Renal cortical epithelial cell (primary cell): ENCODE measurements around the gene SNX3. TPM values are rescaled to one million over a fixed set of nuclear protein-coding genes. Genes with fewer than 3 reads are reported as not detected.

Source experiments
- DNase-seq: peaks from one replicate; pipeline ENCODE4 v3.0.0-alpha.2; 2011; ENCODE audit warnings: low read depth
- total RNA-seq: library from RNA; depleted of rRNA; stranded (reverse); fragments of >200 nt; gene quantifications from 2 replicates; pipeline ENCODE4 v1.2.3, GENCODE V29; 2014

Gene SNX3
- total RNA-seq, 1 donor from 2014 or later, result 228 TPM

DNA sequence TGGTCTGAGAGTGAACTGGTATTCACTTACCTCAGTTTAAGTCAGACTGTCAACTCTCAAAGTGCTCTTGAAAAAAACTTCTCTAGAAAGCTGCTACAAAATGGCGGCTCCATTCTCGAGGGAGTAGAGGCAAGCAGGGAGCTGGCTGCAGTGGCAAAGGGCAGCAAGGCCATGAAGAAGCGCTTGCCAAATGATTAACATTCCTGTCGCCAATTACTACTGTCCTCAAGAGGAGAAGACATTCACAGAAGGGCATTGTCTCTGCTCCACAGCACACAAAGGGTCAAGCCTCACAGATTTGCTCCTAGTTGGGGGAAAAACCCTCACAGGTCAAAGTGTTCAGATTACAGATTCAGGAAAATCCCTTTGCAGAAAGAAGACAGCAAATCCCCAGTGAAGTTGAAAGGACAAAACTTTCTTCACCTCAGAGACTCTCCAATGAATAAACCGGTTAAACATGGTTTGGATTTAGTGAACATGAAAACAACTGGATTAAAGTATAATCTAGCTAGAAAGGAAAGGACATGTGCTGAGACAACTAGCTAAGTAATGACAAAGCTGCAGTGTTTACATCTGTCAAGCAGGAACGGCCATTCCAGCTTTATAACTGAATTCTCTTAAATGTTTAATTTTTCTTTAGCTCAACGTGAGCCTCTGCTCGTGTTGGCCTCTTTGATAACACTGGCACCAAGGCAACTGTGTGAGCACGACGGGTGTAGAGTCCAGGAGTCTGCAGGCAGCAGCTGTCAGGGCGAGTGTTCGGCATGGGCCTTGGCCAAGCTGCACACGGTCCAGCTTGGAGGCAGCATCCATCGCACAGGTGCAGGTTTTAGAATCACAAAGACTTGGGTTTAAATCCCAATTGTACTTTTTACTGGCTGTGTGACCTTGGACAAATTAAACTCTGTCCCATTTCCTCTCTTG, 57.4 kb downstream of the SNX3 start:
- peak; percentile 54 for DNase-seq

- peak; percentile 77 for DNase-seq
Observed at GRCh38 chr6:108200631-108201030, 60.2 kb downstream of the SNX3 start.

GRCh38 chr6:108200186-108200585, 60.7 kb downstream of the SNX3 start:
- DNase-seq, result no peak

DNA sequence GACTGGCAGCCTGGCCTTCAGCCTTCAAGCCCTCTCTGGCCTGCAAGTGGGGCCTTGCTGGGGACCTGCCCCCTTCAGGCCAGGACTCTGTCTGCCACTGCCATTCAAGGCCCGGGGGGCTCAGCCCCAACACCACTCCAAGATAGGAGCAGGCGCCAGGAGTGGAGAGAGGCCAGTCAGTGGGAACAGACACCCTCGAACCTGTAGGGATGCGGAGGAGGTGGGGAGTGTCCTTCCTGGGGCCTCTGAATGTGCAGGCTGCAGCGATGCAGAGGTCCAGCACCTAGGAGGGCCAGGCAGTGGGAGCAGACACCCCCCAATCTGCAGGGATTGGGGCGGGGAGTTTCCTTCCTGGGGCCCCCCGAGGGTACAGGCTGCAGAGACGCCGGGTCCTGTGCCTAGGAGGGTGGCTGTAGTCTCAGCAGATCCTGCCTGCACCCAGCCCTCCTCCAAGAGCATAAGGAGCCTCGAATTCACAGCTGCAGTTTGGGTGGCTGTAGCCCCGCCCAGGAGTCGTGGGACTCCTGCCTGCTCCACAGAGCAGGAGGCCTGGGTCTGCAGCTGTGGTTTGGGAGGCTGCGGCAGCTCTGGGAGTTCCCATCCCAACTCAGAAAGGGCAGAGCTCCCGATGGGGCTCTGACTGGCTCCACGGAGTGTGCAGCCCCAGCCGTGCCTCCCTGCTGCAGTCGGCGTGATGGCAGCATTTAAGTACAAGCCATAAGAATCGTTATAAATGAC, 61.9 kb downstream of the SNX3 start:
- DNase-seq, result no peak

- DNase-seq, result no peak
Observed at GRCh38 chr6:108195209-108195608, 65.6 kb downstream of the SNX3 start.

DNA sequence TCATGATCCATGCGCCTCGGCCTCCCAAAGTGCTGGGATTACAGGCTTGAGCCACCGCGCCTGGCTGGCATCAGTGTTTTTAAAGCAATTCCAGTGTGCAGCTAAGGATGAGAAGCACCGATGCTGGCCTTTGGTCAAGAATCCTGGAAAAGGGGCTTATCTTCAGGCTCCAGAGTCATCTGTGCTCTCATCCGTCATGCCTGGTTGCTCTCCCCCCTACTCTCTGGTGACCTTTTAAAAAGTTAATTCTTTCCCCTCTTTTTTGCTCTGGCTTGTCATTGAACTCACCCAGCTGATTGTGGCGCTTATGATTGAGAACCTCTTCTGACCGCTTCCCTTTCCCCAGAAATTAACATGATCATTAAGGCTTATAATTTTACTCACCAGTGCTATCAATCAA, 66.3 kb downstream of the SNX3 start:
- DNase-seq, result no peak

GRCh38 chr6:108193835-108194234, 67.0 kb downstream of the SNX3 start:
- DNase-seq, result no peak

- no peak for DNase-seq
Observed at GRCh38 chr6:108193131-108193530, 67.7 kb downstream of the SNX3 start.

- no peak for DNase-seq
Observed at GRCh38 chr6:108187519-108187918, 73.3 kb downstream of the SNX3 start.

DNA sequence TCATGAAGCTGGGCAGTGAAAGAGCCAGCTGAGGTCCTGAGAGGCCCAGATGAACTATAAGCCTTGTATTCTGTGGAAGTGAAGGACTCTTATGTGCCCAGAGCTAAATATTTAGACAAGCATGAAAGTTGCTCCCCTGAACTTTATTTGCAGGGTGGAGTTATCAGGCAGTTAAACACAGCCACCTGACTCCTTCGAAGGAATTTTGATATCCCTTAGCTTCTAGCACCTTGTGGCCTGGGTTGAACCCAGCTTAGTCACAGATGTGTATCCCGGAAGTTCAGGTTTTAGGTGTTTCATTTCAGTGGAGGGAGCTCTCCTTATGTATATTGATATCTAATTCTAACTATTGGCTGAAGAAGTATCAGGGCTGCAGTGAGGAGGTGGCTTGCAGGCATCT, 74.6 kb downstream of the SNX3 start:
- DNase-seq, result peak; percentile 18

- DNase-seq, result no peak
Observed at GRCh38 chr6:108180776-108181175, 80.1 kb downstream of the SNX3 start.

- no peak for DNase-seq
Observed at GRCh38 chr6:108180266-108180665, 80.6 kb downstream of the SNX3 start.

DNA sequence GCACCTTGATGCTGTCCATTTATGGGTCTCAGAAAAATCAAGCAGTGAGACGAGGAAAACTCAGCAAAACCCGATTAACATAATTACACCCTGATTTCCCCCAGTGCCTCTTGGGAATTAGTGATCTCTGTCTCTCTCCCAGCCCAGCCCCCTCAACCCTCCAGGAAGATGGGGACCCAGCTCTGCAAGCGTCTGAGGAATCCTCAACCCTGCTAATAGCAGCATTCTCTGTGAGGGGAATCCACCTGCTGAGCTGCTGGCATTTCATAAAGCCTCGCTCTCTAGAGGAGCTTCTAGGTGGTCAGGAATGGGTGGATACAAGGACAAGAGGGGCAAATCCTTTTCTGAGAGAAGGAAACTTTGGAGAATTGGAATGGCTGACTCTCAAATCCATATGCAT, 81.1 kb downstream of the SNX3 start:
- DNase-seq, result no peak

GRCh38 chr6:108176281-108177089, 84.4 kb downstream of the SNX3 start:
- DNase-seq, result no peak

DNA sequence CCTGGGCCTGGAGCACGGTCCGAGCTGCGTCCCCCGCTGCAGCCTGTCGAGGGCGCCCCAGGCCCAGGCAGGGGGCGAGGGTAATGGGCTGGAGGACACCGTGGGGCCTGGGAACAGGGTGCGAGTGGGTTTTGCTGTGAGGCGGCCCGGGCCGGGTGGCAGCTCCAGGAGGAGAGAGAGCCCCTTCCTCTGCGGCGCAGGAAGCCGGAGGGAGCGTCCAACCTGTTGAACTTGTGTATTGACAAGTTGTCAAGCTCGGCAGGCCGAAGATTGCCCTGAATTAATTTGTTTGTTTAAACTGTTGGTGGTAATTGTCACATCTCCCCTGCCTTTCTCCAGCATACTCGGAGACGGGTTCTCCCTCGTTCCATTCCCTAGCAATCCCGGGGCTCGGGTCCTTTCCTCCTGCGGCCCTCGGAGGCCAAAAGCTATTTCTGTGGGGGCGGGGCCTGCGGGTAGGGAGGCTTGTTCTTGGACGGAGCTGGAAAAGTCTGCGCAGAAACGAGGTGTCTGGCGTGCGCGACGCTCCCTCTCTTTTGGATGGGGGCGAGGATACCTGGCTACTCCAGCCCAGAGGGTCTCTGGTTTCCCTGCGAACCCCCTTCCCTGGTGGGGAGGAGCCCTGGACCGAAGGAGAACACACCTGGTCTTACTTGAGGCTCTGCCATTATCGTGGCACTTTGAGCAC, 85.1 kb downstream of the SNX3 start:
- no peak for DNase-seq

GRCh38 chr6:108175176-108175591, 85.7 kb downstream of the SNX3 start:
- no peak for DNase-seq

DNA sequence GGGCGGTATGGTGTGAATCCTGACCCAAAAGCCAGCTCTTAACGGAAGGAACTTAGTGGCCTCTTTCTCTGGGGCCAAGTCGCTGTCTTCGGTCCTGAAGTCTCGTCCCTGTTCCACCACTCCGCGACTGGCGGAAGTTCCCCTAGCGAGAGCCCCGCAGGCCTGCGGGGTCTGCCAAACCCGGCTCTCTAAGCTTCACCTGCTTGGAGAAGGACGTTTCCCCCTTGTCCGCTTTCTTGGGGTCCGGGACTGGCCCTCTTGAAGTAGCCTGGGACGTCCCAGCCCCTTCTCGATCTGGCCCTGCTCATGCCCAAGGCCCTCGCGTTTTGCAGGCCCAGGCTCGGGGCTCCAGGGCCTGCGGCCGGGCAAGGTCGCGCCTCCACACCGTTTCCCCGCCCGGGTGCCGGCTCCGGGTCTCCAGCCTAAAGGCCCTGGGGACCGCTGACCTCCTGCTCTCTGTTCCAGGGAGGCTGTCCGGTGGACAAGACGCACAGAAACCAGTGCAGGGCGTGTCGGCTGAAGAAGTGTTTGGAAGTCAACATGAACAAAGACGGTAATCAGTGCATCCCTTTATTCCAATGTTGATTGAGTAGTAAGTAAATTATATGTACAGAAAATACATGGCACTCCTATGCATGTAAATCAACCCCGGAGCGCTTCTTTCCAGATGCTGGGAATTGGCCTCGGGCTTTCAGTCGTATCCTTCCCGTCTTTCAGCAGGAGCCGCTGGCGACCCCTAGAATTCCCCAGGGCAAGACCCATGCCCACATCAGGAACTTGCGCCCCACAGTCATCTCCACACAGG, 86.3 kb downstream of the SNX3 start:
- DNase-seq, result peak; percentile 31

DNA sequence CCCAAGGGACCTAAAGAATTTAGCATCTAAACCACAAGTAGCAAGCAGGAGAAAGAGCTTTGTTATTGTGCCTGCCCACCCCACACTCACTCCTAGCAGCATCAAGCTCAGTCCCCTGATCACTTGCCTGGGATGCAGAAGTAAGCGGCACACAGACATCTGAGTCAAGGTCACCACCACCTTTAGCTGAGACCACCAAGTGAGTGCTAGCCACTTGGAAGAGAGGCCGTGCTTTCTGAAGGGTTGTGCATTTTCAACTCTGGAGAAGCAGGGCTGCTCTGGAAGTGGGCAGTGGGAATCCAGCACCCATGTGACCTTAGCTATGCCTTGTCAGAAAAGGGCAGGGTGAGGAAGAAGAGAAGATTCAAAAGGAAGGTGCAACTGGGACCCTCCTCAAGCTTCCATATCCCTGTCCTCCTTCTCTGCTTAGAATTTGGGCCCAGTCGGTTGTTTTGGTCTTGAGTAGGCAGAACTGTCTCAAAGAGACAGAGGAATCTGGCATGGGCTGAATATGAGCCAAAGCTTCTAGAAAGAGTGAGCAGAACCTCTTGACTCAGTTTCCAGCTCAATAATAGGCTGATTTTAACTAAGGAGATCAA, 88.8 kb downstream of the SNX3 start:
- no peak for DNase-seq

DNA sequence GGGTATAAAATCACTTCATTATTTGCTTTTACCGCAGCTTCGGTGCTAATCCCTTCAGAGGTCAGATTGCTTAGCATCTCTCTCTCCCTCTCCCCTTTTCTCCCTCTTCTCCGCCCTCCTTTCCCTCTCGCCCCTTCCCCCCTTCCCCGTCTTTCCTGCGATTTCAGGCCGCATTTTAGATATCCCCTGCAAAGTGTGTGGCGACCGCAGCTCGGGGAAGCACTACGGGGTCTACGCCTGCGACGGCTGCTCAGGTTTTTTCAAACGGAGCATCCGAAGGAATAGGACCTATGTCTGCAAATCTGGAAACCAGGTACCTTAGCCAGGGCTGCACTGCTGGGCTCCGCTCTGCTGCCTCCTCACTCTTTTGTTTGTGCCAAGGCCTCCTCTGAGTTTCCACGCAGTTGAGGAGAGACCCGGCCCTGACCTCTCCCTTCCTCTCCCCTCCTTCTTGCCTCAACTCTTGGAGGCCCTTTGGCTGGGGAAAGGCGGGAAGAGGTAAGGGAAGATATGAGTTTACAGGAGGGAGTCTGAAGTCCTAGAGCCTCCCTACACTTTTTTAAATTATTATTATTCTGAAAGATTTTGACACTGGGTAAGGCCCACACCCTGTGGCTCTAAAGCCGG, 89.4 kb downstream of the SNX3 start:
- DNase-seq, result no peak
